Vagina (tissue), 2 donors: ENCODE results near the gene PHLDA3. TPM values are rescaled to one million over a fixed set of nuclear protein-coding genes. Genes with fewer than 3 reads are reported as not detected.
A peak's percentile ranks its signal among the peaks of the same experiment; 100 is the strongest.

Experiments
- DNase-seq, 2 donors: peaks; one replicate each; pipeline ENCODE4 v3.0.0-alpha.2; 2017; ENCODE audit errors: extremely low spot score in 2 of 2
- H3K27ac ChIP-seq: fragments of 200-600 bp; sonication (generic); one replicate; pipeline ENCODE4 v1.5.1; 2019
- H3K27me3 ChIP-seq: fragments of 200-600 bp; sonication (generic); one replicate; pipeline ENCODE4 v1.5.1; 2019
- H3K36me3 ChIP-seq, 2 donors: fragments of 200-600 bp; sonication (generic); one replicate each; pipeline ENCODE4 v1.5.1; 2017 to 2019
- H3K4me1 ChIP-seq: fragments of 200-600 bp; sonication (generic); one replicate; pipeline ENCODE4 v1.5.1; 2019
- H3K4me3 ChIP-seq, 2 donors: fragments of 200-600 bp; sonication (generic); 1 replicate in 1 of 2; 2 replicates in 1 of 2; pipeline ENCODE4 v1.5.1; 2016 to 2019
- H3K9me3 ChIP-seq: fragments of 200-600 bp; sonication (generic); one replicate; pipeline ENCODE4 v1.5.1; 2019
- POLR2A ChIP-seq, 2 donors: fragments of 450-650 bp; IDR thresholded peaks; one replicate each; pipeline ENCODE4 v1.6.1; 2017; ENCODE audit warnings: antibody characterized with exemption in 2 of 2, mild to moderate bottlenecking in 2 of 2, moderate library complexity in 2 of 2
- POLR2AphosphoS5 ChIP-seq, 2 donors: sonication (generic); formaldehyde crosslinking; IDR thresholded peaks; one replicate each; pipeline ENCODE4 v1.9.0; 2017; ENCODE audit warnings: antibody characterized with exemption in 2 of 2, mild to moderate bottlenecking in 2 of 2, low read depth in 1 of 2; ENCODE audit not compliant: insufficient read depth in 1 of 2
- intact Hi-C: fragments of 100-400 bp; cut with DNase I; formaldehyde crosslinking; loops from one replicate; pipeline ENCODE4 v1.15.1; 2023
- total RNA-seq: library from RNA; depleted of rRNA; stranded (reverse); fragments of >200 nt; gene quantifications from one replicate; pipeline ENCODE4 v1.2.3, GENCODE V29; 2016
- TF ChIP-seq, protein P1 (sequence below), 3 experiments: fragments of 450-650 bp in 2 of 3; fragments of 200-600 bp in 1 of 3; sonication (generic) in 1 of 3; IDR thresholded peaks; one replicate each; pipeline ENCODE4 v1.5.1; 2017 to 2019; ENCODE audit warnings: antibody characterized with exemption in 3 of 3, mild to moderate bottlenecking in 2 of 3, moderate library complexity in 2 of 3

The PHLDA3 gene
- total RNA-seq, 1 donor from 2014 or later: 80.5 TPM

DNA sequence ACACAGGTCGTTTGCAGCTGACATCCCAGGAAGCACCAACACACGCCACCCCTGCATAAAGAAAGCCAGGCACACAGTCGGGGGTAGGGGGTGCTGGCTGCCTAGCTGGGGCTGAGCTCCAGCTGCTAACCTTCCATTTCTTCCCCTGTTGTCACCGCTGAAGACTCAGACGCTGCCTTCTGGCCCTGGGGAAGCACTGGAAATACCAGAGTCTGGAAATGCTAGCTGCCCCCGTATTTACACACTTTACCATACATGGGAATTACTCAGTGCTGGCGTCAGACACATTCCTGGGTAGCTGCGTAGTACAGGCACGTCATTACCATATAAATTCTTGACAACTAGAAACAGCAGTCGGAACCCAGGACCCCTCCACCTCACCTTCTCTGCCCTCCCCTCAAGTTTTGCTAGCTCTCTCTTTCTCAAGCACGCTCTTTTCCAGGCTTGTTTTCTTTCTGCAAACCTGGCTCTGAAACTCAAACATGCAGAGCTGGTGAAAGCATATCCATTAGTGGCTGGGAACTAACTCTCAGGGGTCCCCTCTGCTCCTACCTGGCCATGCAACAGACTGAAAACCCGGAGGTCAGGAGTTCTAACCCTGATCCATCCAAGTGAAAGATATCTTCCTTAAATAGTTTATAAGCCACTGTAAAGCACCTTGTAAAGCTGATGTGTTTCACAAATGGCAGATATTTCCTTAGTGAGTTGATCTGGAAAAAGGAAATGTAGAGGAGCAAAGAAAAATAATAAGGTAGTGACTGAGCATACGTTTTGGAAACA lies 34.6 kb upstream of the PHLDA3 start:
- Histone ChIP-seq H3K4me1 (peaks cover 95% of the 10 kb centered on the region), H3K4me3 (peak overlapping the region; percentile 62 to 87)

DNA sequence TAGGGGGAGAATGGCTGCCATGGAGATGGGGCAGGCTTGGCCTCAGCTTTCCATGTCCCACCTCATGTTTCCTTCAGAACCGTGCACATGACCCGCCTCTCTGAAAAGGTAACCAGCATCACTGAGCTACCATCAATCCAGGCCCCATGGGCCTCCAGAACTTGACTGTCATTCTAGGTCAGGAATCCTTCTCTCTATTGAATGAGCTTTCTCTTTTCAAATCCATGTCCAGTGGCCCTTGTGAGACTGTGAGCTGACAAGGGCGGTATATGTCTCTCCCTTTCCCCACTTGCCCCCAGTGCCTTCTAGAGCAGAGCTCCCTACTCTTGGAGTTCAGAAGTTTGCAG lies 33.5 kb upstream of the PHLDA3 start:
- DNase-seq: no peak
- Histone ChIP-seq H3K4me1 (peaks cover 95% of the 10 kb centered on the region), H3K36me3 (no peaks in the 10 kb centered on the region), H3K9me3 (no peaks in the 10 kb centered on the region), H3K4me3 (peak overlapping the region; percentile 23 to 62), H3K27me3 (no peaks in the 10 kb centered on the region), H3K27ac (peak overlapping the region; percentile 93)
- intact Hi-C loops: no loop called here
- no peak for TF ChIP-seq POLR2A (IDR thresholded peaks at IDR 0.05)
- TF ChIP-seq POLR2AphosphoS5 (IDR thresholded peaks at IDR 0.05; ENCODE audit: insufficient read depth in 1 of 2, low read depth in 1 of 2): no peak
- TF ChIP-seq, protein P1, sequence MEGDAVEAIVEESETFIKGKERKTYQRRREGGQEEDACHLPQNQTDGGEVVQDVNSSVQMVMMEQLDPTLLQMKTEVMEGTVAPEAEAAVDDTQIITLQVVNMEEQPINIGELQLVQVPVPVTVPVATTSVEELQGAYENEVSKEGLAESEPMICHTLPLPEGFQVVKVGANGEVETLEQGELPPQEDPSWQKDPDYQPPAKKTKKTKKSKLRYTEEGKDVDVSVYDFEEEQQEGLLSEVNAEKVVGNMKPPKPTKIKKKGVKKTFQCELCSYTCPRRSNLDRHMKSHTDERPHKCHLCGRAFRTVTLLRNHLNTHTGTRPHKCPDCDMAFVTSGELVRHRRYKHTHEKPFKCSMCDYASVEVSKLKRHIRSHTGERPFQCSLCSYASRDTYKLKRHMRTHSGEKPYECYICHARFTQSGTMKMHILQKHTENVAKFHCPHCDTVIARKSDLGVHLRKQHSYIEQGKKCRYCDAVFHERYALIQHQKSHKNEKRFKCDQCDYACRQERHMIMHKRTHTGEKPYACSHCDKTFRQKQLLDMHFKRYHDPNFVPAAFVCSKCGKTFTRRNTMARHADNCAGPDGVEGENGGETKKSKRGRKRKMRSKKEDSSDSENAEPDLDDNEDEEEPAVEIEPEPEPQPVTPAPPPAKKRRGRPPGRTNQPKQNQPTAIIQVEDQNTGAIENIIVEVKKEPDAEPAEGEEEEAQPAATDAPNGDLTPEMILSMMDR (IDR thresholded peaks at IDR 0.05): no peak

More for the DNA sequence above, 34.6 kb upstream of the PHLDA3 start:
- peak in 1 of 2 donors; percentile 96 for DNase-seq
- intact Hi-C loops: no loop called here
- H3K9me3 ChIP-seq: no peaks in the 10 kb centered on the region
- TF ChIP-seq POLR2AphosphoS5 (IDR thresholded peaks at IDR 0.05; ENCODE audit: insufficient read depth in 1 of 2, low read depth in 1 of 2) (peak; percentile 85 to 86), POLR2A (IDR thresholded peaks at IDR 0.05) (peak in 1 of 2 donors; percentile 46)
- TF ChIP-seq, protein P1 (IDR thresholded peaks at IDR 0.05): no peak
- H3K36me3 ChIP-seq: no peaks in the 10 kb centered on the region
- H3K27me3 ChIP-seq: no peaks in the 10 kb centered on the region
- H3K27ac ChIP-seq: peak overlapping the region; percentile 93

DNA sequence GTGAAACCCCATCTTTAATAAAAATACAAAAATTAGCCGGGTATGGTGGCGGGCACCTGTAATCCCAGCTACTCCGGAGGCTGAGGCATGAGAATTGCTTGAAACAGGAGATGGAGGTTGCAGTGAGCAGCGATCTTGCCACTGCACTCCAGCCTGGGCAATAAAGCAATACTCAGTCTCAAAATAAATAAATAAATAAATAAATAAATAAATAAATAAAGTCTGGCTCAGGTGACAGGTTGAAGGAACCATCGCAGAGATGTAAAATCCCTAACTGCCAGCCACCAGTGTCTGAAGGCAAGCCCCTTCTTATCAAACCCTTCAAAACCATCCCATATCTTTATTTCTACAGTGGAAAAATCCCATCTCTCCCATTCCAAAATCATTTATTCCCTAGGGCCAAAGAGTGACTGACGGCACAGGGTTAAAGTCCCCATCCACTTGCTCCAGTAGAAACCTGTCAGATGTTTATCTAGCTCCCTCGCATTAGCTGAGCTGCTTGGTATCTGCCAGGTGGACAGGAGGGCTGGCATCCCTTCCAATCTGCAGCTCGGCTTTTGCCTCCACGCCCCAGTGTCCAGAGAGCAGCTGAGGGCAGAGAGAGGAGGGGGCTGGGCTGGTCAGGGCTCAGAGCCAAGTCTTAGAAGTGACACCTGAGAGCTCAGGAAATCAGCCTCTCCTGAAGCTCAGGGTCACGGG lies 33.0 kb upstream of the PHLDA3 start:
- H3K27ac ChIP-seq: peak overlapping the region; percentile 93
- intact Hi-C loops: no loop called here
- H3K27me3 ChIP-seq: no peaks in the 10 kb centered on the region
- H3K9me3 ChIP-seq: no peaks in the 10 kb centered on the region
- H3K36me3 ChIP-seq: no peaks in the 10 kb centered on the region
- no peak for DNase-seq
- H3K4me1 ChIP-seq: peaks cover 96% of the 10 kb centered on the region
- TF ChIP-seq POLR2A (IDR thresholded peaks at IDR 0.05) (no peak), POLR2AphosphoS5 (IDR thresholded peaks at IDR 0.05; ENCODE audit: insufficient read depth in 1 of 2, low read depth in 1 of 2) (no peak)
- TF ChIP-seq, protein P1 (IDR thresholded peaks at IDR 0.05): no peak
- H3K4me3 ChIP-seq: peak overlapping the region in 1 of 2 donors; percentile 23

DNA sequence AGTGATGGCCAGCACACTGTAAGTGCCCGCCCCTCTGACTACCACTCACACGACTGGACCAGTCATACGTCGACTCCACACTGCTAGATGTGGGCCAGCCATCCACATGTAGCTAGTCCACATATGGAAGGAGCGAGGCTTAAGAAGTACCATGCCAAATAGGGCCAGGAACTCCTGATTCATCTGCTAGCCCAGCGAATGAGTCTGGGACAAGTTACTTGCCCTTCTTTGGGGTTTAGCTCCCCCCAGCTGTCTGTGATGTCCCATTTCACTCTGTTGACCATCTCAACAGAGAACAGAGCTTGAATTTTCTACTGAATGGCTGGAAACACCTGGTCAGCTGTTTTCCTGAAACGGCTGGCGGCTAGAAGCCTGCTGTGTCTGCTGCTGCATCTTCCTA lies 32.2 kb upstream of the PHLDA3 start:
- TF ChIP-seq, protein P1 (IDR thresholded peaks at IDR 0.05): no peak
- TF ChIP-seq POLR2AphosphoS5 (IDR thresholded peaks at IDR 0.05; ENCODE audit: insufficient read depth in 1 of 2, low read depth in 1 of 2) (no peak), POLR2A (IDR thresholded peaks at IDR 0.05) (no peak)
- H3K27me3 ChIP-seq: no peaks in the 10 kb centered on the region
- peak overlapping the region; percentile 93 for H3K27ac ChIP-seq
- peak overlapping the region in 1 of 2 donors; percentile 18 for H3K4me3 ChIP-seq
- intact Hi-C loops: no loop called here
- H3K9me3 ChIP-seq: no peaks in the 10 kb centered on the region
- H3K36me3 ChIP-seq: no peaks in the 10 kb centered on the region
- H3K4me1 ChIP-seq: peaks cover 99% of the 10 kb centered on the region
- no peak for DNase-seq
